Measurements from ENCODE around the gene GDF10.

GRCh38 chr10:47288236-47288635 lies 11.8 kb upstream of the GDF10 start:
- TF ChIP-seq IKZF1 (IDR thresholded peaks at IDR 0.05) (no peak), ZNF766 (CRISPR knock-in tag; IDR thresholded peaks at IDR 0.05; ENCODE audit: borderline replicate concordance) (no peak), POLR2AphosphoS5 (IDR thresholded peaks at IDR 0.05; ENCODE audit: low read depth, low read length) (no peak), SMARCC2 (IDR thresholded peaks at IDR 0.05) (no peak), HNRNPK (IDR thresholded peaks at IDR 0.05; ENCODE audit: low read depth, low read length, poor library complexity, severe bottlenecking) (no peak)
- TF ChIP-seq, protein P1, sequence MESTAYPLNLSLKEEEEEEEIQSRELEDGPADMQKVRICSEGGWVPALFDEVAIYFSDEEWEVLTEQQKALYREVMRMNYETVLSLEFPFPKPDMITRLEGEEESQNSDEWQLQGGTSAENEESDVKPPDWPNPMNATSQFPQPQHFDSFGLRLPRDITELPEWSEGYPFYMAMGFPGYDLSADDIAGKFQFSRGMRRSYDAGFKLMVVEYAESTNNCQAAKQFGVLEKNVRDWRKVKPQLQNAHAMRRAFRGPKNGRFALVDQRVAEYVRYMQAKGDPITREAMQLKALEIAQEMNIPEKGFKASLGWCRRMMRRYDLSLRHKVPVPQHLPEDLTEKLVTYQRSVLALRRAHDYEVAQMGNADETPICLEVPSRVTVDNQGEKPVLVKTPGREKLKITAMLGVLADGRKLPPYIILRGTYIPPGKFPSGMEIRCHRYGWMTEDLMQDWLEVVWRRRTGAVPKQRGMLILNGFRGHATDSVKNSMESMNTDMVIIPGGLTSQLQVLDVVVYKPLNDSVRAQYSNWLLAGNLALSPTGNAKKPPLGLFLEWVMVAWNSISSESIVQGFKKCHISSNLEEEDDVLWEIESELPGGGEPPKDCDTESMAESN (CRISPR knock-in tag; conservative IDR thresholded peaks at IDR 0.05): no peak
- TF ChIP-seq, protein P2, sequence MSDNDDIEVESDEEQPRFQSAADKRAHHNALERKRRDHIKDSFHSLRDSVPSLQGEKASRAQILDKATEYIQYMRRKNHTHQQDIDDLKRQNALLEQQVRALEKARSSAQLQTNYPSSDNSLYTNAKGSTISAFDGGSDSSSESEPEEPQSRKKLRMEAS (IDR thresholded peaks at IDR 0.05): no peak

Data from HepG2 (cell line).